ENCODE data around the gene RFFL. TPM values are rescaled to one million over a fixed set of nuclear protein-coding genes. Genes with fewer than 3 reads are reported as not detected.

Gene RFFL
- total RNA-seq, 1 experiment from 2014 or later: 30.3 TPM

- TF ChIP-seq PRDM15 (CRISPR knock-in tag; IDR thresholded peaks at IDR 0.05) (no peak), GABPB1 (CRISPR knock-in tag; IDR thresholded peaks at IDR 0.05) (peak; percentile 73)
These were observed 102.2 kb downstream of the RFFL start, which contains the start of the genes CCT6B and ZNF830 (continued) for GRCh38 chr17:34961093-34961911.

- no peak for ATAC-seq
- Mint-ChIP-seq H3K4me3 (no peak overlapping the region), H3K4me1 (peaks cover 8% of the 10 kb centered on the region), H3K36me3 (peaks cover 8% of the 10 kb centered on the region), H3K27ac (no peak overlapping the region), H3K9me3 (no peaks in the 10 kb centered on the region), H3K27me3 (ENCODE audit: low read depth) (peaks cover 35% of the 10 kb centered on the region)
- DNase-seq (ENCODE audit: low spot score): no peak
- ChIA-PET POLR2A (no interaction called here), CTCF (interaction anchor here (1.0 kb wide), 1 partner anchor 9 kb away, joined by 3 read pairs; no protein-coding TSS in a partner anchor)
- no peak for TF ChIP-seq ERG (CRISPR knock-in tag; IDR thresholded peaks at IDR 0.05)
- TF ChIP-seq GTF2I (CRISPR knock-in tag; conservative IDR thresholded peaks at IDR 0.05): no peak
These were observed 105.1 kb downstream of the RFFL start for GRCh38 chr17:34958438-34958837.

Other genes starting within 250 kb of the RFFL start
- gene CCT6B, start 102.2 kb downstream of the RFFL start, total RNA-seq (2021): 2.1 to 2.8 TPM (median 2.5 TPM) in 3 replicates
- gene ZNF830, start 102.2 kb downstream of the RFFL start, total RNA-seq (2021): 15.8 to 20.2 TPM (median 16.4 TPM) in 3 replicates
- 83.3 to 92.3 TPM (median 91.7 TPM) in 3 replicates for gene LIG3, start 83.2 kb downstream of the RFFL start, total RNA-seq (2021)
- 13.8 to 15.7 TPM (median 15.0 TPM) in 3 replicates for gene RAD51D, start 56.2 kb upstream of the RFFL start, total RNA-seq (2021)
- gene FNDC8, start 57.9 kb upstream of the RFFL start, total RNA-seq (2021): not detected in 3 replicates
- 44.7 to 52.2 TPM (median 51.0 TPM) in 3 replicates for gene NLE1, start 78.6 kb upstream of the RFFL start, total RNA-seq (2021)
- 0.07 to 0.16 TPM in 2 of 3 replicates, not detected in the other for gene UNC45B, start 84.1 kb upstream of the RFFL start, total RNA-seq (2021)
- not detected in 3 replicates for gene SLC35G3, start 130.7 kb upstream of the RFFL start, total RNA-seq (2021)
- 4.8 to 7.6 TPM (median 6.0 TPM) in 3 replicates for gene SLFN5, start 179.4 kb upstream of the RFFL start, total RNA-seq (2021)

All from WTC11 (cell line).